ENCODE measurements around the gene GEMIN4.
"Not testable (repeated sequence)": the region's sequence is repeated elsewhere in the genome, so short reads cannot be mapped to it uniquely, and the experiment has no call there.

GEMIN4 gene

GRCh38 chr17:778096-778495, 26.0 kb upstream of the GEMIN4 start:
- DNase-seq (ENCODE audit: low spot score), result no peak

- no peak for DNase-seq (ENCODE audit: low spot score)
Observed at GRCh38 chr17:774313-774584, 22.2 kb upstream of the GEMIN4 start.

GRCh38 chr17:773467-774312, 21.6 kb upstream of the GEMIN4 start:
- no peak for DNase-seq (ENCODE audit: low spot score)

- no peak for DNase-seq (ENCODE audit: low spot score)
Observed at GRCh38 chr17:773016-773415, 21.0 kb upstream of the GEMIN4 start.

GRCh38 chr17:767076-767475, 15.0 kb upstream of the GEMIN4 start:
- DNase-seq (ENCODE audit: low spot score), result no peak

- DNase-seq (ENCODE audit: low spot score), result no peak
Observed at GRCh38 chr17:760371-760770, 8.3 kb upstream of the GEMIN4 start.

GRCh38 chr17:759964-760363, 7.9 kb upstream of the GEMIN4 start:
- no peak for DNase-seq (ENCODE audit: low spot score)

GRCh38 chr17:756010-756567, 4.0 kb upstream of the GEMIN4 start:
- DNase-seq (ENCODE audit: low spot score), result not testable (repeated sequence)

GRCh38 chr17:755319-755961, 3.4 kb upstream of the GEMIN4 start:
- not testable (repeated sequence) for DNase-seq (ENCODE audit: low spot score)

- DNase-seq (ENCODE audit: low spot score), result no peak
Observed at GRCh38 chr17:753418-753817, 1.4 kb upstream of the GEMIN4 start.

- peak; percentile 50 for DNase-seq (ENCODE audit: low spot score)
Observed at GRCh38 chr17:752620-753219, 656 bp upstream of the GEMIN4 start.

- no peak for DNase-seq (ENCODE audit: low spot score)
Observed at GRCh38 chr17:751269-752001, 629 bp downstream of the GEMIN4 start.

GRCh38 chr17:750431-751037, 1.5 kb downstream of the GEMIN4 start:
- DNase-seq (ENCODE audit: low spot score), result no peak

GRCh38 chr17:749359-749758, 2.7 kb downstream of the GEMIN4 start:
- DNase-seq (ENCODE audit: low spot score), result not testable (repeated sequence)

GRCh38 chr17:748604-749003, 3.5 kb downstream of the GEMIN4 start:
- not testable (repeated sequence) for DNase-seq (ENCODE audit: low spot score)

- DNase-seq (ENCODE audit: low spot score), result peak; percentile 39
Observed at GRCh38 chr17:746783-747629, 5.1 kb downstream of the GEMIN4 start.

- DNase-seq (ENCODE audit: low spot score), result no peak
Observed at GRCh38 chr17:746181-746580, 5.9 kb downstream of the GEMIN4 start.

- no peak for DNase-seq (ENCODE audit: low spot score)
Observed at GRCh38 chr17:745406-745805, 6.7 kb downstream of the GEMIN4 start.

GRCh38 chr17:744937-745336, 7.1 kb downstream of the GEMIN4 start:
- no peak for DNase-seq (ENCODE audit: low spot score)

GRCh38 chr17:743139-743538, 8.9 kb downstream of the GEMIN4 start:
- no peak for DNase-seq (ENCODE audit: low spot score)

Measured in cerebellar cortex (tissue), 1 donor.